ENCODE data around the gene RAB22A.

RAB22A gene

GRCh38 chr20:58339741-58340140 lies 30.2 kb downstream of the RAB22A start:
- peak; percentile 17 for DNase-seq (ENCODE audit: low read depth)
- no peak overlapping the region for H3K4me3 ChIP-seq (ENCODE audit: low read length)
- TF ChIP-seq CTCF (IDR thresholded peaks at IDR 0.05; ENCODE audit: insufficient read depth, low read depth, low read length, missing control alignments) = no peak

GRCh38 chr20:58340151-58340550 lies 30.6 kb downstream of the RAB22A start:
- TF ChIP-seq CTCF (IDR thresholded peaks at IDR 0.05; ENCODE audit: insufficient read depth, low read depth, low read length, missing control alignments) = no peak
- H3K4me3 ChIP-seq (ENCODE audit: low read length) = no peak overlapping the region

GRCh38 chr20:58340853-58341252 lies 31.3 kb downstream of the RAB22A start:
- H3K4me3 ChIP-seq (ENCODE audit: low read length) = no peak overlapping the region
- DNase-seq (ENCODE audit: low read depth) = peak; percentile 11
- no peak for TF ChIP-seq CTCF (IDR thresholded peaks at IDR 0.05; ENCODE audit: insufficient read depth, low read depth, low read length, missing control alignments)

More at GRCh38 chr20:58340151-58340550, 30.6 kb downstream of the RAB22A start:
- DNase-seq (ENCODE audit: low read depth) = no peak

GRCh38 chr20:58342104-58342945 lies 32.8 kb downstream of the RAB22A start:
- H3K4me3 ChIP-seq (ENCODE audit: low read length) = no peak overlapping the region
- TF ChIP-seq CTCF (IDR thresholded peaks at IDR 0.05; ENCODE audit: insufficient read depth, low read depth, low read length, missing control alignments) = no peak
- DNase-seq (ENCODE audit: low read depth) = peak; percentile 71

- no peak for TF ChIP-seq CTCF (IDR thresholded peaks at IDR 0.05; ENCODE audit: insufficient read depth, low read depth, low read length, missing control alignments)
- DNase-seq (ENCODE audit: low read depth) = peak; percentile 55
- no peak overlapping the region for H3K4me3 ChIP-seq (ENCODE audit: low read length)
Observed at GRCh38 chr20:58344741-58345140, 35.2 kb downstream of the RAB22A start.

- peak; percentile 83 for DNase-seq (ENCODE audit: low read depth)
- no peak overlapping the region for H3K4me3 ChIP-seq (ENCODE audit: low read length)
- TF ChIP-seq CTCF (IDR thresholded peaks at IDR 0.05; ENCODE audit: insufficient read depth, low read depth, low read length, missing control alignments) = peak; percentile 26
Observed at GRCh38 chr20:58349570-58349969, 40.1 kb downstream of the RAB22A start.

GRCh38 chr20:58352468-58352867 lies 43.0 kb downstream of the RAB22A start:
- no peak for DNase-seq (ENCODE audit: low read depth)
- TF ChIP-seq CTCF (IDR thresholded peaks at IDR 0.05; ENCODE audit: insufficient read depth, low read depth, low read length, missing control alignments) = no peak

More at GRCh38 chr20:58352468-58352867, 43.0 kb downstream of the RAB22A start:
- H3K4me3 ChIP-seq (ENCODE audit: low read length) = no peak overlapping the region

Data from epithelial cell of esophagus (primary cell).